HTR-8/SVneo (cell line): Measurements from ENCODE around the gene TAMALIN.

Experiments
- DNase-seq: peaks from one replicate; pipeline ENCODE4 v3.0.0; 2011; ENCODE audit warnings: low spot score, mixed read lengths; ENCODE audit not compliant: insufficient read length
- FAIRE-seq: peaks from 2 replicates; lab custom pipeline; 2011; peaks lifted over from hg19 to GRCh38; lab: Jason Lieb, UNC

The TAMALIN gene

DNA sequence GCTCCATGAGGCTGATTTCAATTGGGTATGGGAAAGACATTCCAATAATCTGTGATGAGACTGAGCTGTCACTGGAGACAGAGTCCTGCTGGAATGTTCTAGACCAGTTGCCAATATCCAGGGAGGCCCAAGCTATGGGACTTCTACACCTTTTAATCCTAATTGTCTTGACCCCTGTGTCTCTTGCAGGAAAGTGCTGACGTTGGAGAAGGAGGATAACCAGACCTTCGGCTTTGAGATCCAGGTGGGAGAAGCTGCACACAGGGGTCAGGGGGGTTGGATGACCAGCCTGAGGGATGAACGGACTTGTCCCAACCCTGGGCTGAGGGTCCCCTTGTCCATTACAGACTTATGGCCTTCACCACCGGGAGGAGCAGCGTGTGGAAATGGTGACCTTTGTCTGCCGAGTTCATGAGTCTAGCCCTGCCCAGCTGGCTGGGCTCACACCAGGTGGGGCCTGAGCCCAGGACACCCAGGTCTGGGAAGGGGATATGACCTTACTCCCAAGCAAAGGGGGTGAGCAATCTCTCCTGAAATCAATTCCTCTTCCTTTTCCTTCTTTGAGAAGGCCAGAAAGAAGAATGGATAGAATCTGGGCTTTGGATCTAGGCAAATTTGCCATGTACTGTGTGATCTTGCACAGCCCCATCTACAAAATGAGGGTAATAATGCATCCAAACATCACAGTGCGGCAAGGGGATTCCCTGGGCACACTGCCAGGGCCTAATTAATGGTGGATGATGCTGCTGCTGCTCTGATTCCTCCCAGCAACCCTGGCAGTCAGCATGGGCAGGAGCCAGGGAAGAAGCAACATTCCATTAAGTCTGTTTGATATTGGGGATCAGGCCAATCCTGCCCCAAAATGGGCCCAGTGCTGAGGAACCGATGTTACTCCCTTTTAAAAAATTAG is 4.2 kb downstream of the TAMALIN start:
- FAIRE-seq: no peak

DNA sequence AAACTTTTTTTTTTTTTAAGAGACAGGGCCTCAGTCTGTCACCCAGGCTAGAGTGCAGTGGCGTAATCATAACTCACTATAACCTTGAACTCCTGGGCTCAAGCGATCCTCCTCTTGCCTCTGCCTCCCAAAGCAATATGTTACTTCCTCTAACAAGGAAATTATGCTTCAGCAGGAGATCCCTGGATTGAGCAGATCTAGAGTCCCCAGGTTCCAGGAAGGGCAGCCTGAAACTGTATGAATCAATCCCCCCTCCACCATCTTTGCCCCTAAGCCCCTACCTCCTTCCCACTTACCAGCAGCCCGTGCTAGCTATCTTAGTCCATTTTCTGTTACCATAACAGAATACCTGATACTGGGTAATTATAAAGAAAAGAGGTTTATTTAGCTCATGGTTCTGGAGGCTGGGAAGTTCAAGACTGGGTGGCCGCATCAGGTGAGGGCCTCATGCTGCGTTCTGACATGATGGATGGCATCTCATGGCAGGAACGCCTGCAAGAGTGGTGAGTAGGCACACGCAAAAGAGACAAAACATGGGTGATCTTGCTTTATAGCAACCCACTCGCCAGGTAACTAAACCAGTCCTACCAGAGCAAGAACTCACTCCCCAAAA is 5.0 kb downstream of the TAMALIN start:
- DNase-seq (no peak), FAIRE-seq (no peak)

More for the DNA sequence above, 4.2 kb downstream of the TAMALIN start:
- DNase-seq: no peak

- FAIRE-seq (no peak), DNase-seq (no peak)
These were observed 7.0 kb downstream of the TAMALIN start for GRCh38 chr12:52013626-52014310.

DNA sequence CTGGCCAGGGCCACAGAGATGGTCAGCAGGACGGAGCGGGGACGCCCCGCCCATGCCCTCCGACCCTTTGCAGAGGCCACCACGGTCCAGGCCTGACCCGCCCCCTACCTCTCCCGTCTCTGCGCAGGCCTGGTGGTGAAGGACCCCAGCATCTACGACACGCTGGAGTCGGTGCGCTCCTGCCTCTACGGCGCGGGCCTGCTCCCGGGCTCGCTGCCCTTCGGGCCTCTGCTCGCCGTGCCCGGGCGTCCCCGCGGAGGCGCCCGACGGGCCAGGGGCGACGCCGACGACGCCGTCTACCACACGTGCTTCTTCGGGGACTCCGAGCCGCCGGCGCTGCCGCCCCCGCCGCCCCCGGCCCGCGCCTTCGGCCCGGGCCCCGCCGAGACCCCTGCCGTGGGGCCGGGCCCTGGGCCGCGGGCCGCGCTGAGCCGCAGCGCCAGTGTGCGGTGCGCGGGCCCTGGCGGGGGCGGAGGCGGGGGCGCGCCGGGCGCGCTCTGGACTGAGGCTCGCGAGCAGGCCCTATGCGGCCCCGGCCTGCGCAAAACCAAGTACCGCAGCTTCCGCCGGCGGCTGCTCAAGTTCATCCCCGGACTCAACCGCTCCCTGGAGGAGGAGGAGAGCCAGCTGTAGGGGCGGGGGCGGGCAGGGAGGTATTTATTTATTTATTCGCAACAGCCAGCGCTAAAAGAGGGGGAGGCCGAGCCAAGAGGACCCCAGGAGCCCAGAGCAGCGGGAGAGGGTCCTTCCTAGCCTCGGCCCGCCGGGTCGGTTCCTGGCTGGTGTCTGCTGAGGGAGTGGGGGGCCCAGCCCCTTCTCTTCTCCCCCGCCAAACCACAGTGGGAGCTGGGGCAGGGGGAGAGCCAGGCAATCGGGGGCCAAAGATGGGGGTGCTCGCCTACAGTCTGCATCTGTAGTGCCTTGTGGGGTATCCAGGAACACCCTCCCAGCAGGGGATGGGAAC is 8.1 kb downstream of the TAMALIN start:
- no peak for DNase-seq
- no peak for FAIRE-seq

DNA sequence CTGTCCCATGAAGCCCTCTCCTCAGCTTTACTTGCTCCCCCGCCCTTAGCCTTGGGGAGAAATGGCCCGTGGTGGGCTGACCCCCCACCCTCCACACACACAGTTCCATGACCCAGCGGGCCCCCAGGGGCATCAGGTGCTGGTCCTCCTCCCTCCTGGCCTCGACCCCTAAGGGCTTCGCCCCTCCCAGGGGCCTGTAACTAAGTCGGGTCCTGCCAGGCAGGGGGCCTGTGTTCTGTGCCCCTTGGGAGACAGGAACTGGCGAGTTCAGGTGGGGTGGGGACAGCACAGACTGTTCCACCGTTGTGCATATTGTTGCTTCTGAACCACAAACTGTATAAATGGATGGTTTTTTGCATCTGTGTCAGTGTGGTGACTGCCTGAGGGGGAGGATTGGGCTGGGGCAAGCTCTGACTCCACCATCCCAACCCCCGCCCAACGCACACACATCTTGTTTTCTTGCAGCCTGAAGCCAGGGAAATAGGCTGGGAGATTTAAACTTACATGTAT is 8.8 kb downstream of the TAMALIN start:
- FAIRE-seq (no peak), DNase-seq (no peak)

DNA sequence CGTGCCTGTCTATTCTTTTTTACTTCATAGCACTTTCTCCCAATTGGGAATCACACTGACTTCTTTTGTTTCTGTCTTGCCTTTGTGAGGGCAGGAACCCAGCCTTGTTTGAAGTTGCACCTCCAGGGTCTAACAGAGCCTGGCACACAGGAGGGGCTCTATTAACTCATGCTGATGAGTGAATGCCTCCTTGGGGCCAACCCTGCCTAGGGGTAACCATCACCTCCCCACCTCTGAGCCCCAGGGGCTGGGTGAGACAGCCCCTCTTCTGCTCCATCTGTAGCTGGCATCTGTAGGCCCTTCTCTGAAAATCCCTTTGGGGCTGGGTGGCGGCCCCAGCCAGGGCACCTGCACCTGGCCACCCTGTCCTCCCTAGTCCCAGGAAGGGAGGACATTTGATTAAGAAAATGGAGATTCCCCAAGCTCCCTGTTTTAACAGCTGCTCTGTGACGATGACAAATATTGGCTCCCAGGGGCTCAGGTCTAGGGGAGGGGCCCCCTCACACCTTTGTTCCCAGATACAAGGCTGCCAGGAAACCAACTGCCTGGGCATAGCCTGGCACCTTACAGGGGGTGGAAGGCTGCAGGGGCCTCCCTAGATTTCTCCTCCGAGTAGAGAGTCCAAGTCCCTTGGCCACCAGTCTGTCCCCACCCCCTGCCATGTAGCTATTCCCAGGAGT is 11.8 kb downstream of the TAMALIN start:
- no peak for FAIRE-seq
- DNase-seq: no peak

GRCh38 chr12:52019113-52019770 is 12.5 kb downstream of the TAMALIN start:
- FAIRE-seq (no peak), DNase-seq (no peak)

GRCh38 chr12:52020539-52021336 is 14.0 kb downstream of the TAMALIN start:
- FAIRE-seq (no peak), DNase-seq (peak; percentile 79)

GRCh38 chr12:52022841-52023181 is 16.1 kb downstream of the TAMALIN start:
- FAIRE-seq (no peak), DNase-seq (no peak)

- peak; percentile 76 for FAIRE-seq
- DNase-seq: peak; percentile 85
These were observed 16.6 kb downstream of the TAMALIN start for GRCh38 chr12:52023182-52023975.

DNA sequence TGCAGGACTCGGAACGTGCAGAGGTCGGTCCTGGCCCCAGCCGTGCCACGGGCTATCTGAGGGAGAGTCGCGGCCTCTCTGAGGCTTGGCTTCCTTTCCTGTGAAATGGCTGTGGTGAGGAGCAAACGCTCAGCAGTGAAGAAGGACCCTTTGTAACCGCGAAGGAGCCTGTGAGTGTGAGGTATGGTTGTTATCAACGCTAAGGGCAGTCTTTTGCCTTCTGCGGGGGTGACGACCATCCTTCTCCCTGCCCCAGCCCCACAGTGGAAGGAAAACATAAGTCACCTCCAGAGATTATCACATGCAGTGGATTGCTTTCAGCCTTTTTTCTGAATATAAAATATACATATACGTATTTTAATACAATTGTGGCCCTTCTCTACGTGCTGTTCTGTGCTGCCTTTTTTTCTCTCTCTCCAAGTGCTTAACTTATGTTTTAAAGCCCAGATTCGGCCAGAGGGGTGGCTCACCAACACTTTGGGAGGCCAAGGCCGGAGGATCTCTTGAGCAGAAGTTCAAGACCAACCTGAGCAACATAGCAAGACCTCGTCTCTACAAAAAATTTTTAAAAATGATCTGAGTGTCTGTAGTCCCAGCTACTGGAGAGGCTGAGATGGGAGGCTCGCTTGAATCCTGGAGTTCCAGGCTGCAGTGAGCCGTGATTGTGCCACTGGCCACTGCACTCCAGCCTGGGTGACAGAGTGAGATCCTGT is 17.4 kb downstream of the TAMALIN start:
- DNase-seq (no peak), FAIRE-seq (no peak)

DNA sequence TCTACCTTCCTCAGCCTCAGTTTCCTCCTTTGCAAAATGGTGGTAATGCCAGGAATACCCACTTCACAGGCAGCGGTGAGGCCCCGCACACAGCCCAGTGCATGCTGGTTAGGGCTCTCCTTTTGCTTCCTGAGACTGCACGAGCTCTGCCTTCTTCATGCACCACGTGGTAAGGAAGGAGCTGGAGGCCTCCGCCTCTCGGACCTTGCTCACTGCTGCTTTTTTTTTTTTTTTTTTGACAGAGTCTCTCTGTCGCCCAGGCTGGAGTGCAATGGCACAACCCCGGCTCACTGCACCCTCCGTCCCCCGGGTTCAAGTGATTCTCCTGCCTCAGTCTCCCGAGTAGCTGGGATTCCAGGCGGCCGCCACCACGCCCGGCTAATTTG is 18.1 kb downstream of the TAMALIN start:
- DNase-seq (no peak), FAIRE-seq (no peak)

DNA sequence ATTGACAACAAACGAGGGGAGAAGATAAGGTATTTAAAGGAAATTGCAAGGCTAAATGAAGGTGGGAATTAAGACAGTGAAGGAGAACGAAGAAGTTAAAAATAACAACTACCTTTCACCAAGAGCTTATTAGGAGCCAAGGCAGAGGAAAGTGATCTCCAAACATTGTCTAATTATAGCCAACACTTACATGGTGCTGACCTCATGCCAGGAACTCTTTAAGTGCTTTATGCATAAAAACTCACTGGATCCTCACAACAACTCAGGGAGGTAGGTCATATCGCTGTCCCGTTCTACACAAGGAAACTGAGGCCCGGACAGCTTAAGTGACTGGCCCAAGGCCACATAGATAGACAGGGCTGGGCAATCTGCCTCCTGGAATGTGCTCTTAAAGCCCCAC is 19.5 kb downstream of the TAMALIN start:
- DNase-seq (no peak), FAIRE-seq (no peak)

GRCh38 chr12:52027085-52027843 is 20.5 kb downstream of the TAMALIN start:
- DNase-seq (no peak), FAIRE-seq (no peak)

GRCh38 chr12:52029685-52030084 is 22.9 kb downstream of the TAMALIN start:
- FAIRE-seq: no peak
- no peak for DNase-seq

DNA sequence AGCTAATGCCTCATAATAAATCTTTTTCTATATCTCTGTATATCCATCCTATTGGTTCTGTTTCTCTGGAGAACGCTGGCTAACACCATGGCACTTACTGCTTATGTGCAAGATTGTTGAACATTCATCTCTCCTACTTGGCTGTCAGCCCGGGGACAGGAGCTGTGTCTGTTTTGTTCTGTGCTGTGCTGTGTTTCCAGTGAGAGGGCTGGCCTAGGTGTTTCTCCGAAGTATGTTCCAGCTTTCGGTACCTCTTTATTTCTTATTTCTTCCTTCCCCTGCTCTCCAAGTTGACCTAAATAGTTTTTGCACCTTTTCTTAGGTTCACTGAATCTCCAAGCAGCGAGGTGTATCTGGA is 25.7 kb downstream of the TAMALIN start:
- FAIRE-seq (no peak), DNase-seq (no peak)
